ENCODE data around the gene IGFBP6.

DNA sequence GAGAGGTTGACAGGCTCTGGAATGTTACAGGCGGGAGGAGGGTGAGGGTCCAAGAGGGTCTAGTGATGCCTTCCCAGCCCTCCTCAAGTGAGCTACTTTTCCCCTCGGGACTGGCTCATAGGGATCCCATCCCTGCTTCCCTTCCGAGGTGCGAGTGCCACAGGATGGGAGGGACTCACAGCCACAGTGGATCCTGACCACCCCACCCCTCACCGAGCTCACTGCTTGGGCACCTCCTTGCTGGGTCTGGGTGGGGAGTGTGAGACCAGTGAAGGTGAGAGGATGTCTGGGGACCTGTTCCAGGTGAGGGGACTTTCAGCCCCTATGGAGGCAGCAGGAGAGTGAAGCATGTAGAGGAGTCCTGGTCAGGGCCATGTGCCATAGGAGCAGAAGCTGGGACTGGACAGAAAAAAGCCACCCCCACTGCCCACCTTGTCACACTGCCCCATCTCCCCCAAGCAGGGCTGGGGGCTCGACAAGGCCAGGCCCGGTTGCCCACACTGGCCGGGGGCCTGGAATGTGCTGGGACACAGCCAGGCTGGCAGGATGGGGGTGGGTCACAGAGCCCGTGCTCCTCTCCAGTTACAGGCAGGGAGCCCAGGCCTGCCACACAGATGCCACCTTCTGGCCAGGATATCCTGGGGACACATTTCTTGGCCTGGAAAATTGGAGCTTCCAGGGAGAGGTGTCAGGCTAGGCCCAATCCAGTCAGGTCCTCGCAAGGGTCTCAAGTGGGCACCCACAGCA lies 49.3 kb upstream of the IGFBP6 start:
- TF ChIP-seq, protein P1, sequence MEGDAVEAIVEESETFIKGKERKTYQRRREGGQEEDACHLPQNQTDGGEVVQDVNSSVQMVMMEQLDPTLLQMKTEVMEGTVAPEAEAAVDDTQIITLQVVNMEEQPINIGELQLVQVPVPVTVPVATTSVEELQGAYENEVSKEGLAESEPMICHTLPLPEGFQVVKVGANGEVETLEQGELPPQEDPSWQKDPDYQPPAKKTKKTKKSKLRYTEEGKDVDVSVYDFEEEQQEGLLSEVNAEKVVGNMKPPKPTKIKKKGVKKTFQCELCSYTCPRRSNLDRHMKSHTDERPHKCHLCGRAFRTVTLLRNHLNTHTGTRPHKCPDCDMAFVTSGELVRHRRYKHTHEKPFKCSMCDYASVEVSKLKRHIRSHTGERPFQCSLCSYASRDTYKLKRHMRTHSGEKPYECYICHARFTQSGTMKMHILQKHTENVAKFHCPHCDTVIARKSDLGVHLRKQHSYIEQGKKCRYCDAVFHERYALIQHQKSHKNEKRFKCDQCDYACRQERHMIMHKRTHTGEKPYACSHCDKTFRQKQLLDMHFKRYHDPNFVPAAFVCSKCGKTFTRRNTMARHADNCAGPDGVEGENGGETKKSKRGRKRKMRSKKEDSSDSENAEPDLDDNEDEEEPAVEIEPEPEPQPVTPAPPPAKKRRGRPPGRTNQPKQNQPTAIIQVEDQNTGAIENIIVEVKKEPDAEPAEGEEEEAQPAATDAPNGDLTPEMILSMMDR (IDR thresholded peaks at IDR 0.05; ENCODE audit: low read depth, low read length, missing input control) = no peak
- TF ChIP-seq TAF1 (conservative IDR thresholded peaks at IDR 0.05) (no peak), HNF4G (IDR thresholded peaks at IDR 0.05) (no peak), EGR1 (IDR thresholded peaks at IDR 0.05; ENCODE audit: low read depth in 2 of 2) (no peak)
- TF ChIP-seq, protein P2, sequence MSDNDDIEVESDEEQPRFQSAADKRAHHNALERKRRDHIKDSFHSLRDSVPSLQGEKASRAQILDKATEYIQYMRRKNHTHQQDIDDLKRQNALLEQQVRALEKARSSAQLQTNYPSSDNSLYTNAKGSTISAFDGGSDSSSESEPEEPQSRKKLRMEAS (IDR thresholded peaks at IDR 0.05) = peak; percentile 38

Measured in liver (tissue), 3 donors.